HG02870 (cell line): ENCODE measurements around the gene FSIP1.
A peak's percentile ranks its signal among the peaks of the same experiment; 100 is the strongest.
"Not testable (repeated sequence)": the region's sequence is repeated elsewhere in the genome, so short reads cannot be mapped to it uniquely, and the experiment has no call there.

Experiments used
- ATAC-seq: cut with Tn5 transposase; IDR thresholded peaks from one replicate; pipeline ENCODE4 v1.9.1; 2021; ENCODE audit warnings: mild to moderate bottlenecking, moderate library complexity; ENCODE audit not compliant: unreplicated experiment

FSIP1 gene

GRCh38 chr15:39782441-39783138 is at the start of gene FSIP1:
TSS of gene FSIP1 (minus strand) at chr15:39782841. CDS start at chr15:39776524, 6,317 bp downstream.
- ATAC-seq, result peak; percentile 95

GRCh38 chr15:39830166-39830565 is 47.5 kb upstream of the FSIP1 start:
- ATAC-seq, result no peak

GRCh38 chr15:39828374-39828931 is 45.8 kb upstream of the FSIP1 start:
- ATAC-seq, result no peak

GRCh38 chr15:39826975-39827374 is 44.3 kb upstream of the FSIP1 start:
- no peak for ATAC-seq

- no peak for ATAC-seq
Measured at GRCh38 chr15:39823634-39824033, 41.0 kb upstream of the FSIP1 start.

GRCh38 chr15:39820050-39820602 is 37.5 kb upstream of the FSIP1 start:
- ATAC-seq, result no peak

- no peak for ATAC-seq
Measured at GRCh38 chr15:39819533-39819932, 36.9 kb upstream of the FSIP1 start.

- ATAC-seq, result no peak
Measured at GRCh38 chr15:39817892-39818291, 35.3 kb upstream of the FSIP1 start.

GRCh38 chr15:39814489-39814888 is 31.8 kb upstream of the FSIP1 start:
- no peak for ATAC-seq

- ATAC-seq, result not testable (repeated sequence)
Measured at GRCh38 chr15:39812651-39813050, 30.0 kb upstream of the FSIP1 start.

- no peak for ATAC-seq
Measured at GRCh38 chr15:39808909-39809308, 26.3 kb upstream of the FSIP1 start.

GRCh38 chr15:39807791-39808190 is 25.1 kb upstream of the FSIP1 start:
- no peak for ATAC-seq

GRCh38 chr15:39804026-39804425 is 21.4 kb upstream of the FSIP1 start:
- peak; percentile 54 for ATAC-seq

- no peak for ATAC-seq
Measured at GRCh38 chr15:39803016-39803415, 20.4 kb upstream of the FSIP1 start.

- peak; percentile 69 for ATAC-seq
Measured at GRCh38 chr15:39801641-39802309, 19.1 kb upstream of the FSIP1 start.

GRCh38 chr15:39799552-39800011 is 16.9 kb upstream of the FSIP1 start:
- ATAC-seq, result no peak

GRCh38 chr15:39798382-39798781 is 15.7 kb upstream of the FSIP1 start:
- ATAC-seq, result no peak

GRCh38 chr15:39797407-39797806 is 14.8 kb upstream of the FSIP1 start:
- ATAC-seq, result peak; percentile 43

- no peak for ATAC-seq
Measured at GRCh38 chr15:39796601-39797000, 14.0 kb upstream of the FSIP1 start.

GRCh38 chr15:39795486-39795885 is 12.8 kb upstream of the FSIP1 start:
- no peak for ATAC-seq

- ATAC-seq, result no peak
Measured at GRCh38 chr15:39794954-39795353, 12.3 kb upstream of the FSIP1 start.

- ATAC-seq, result no peak
Measured at GRCh38 chr15:39793923-39794322, 11.3 kb upstream of the FSIP1 start.
